Measurements from ENCODE around the gene CPD. TPM values are rescaled to one million over a fixed set of nuclear protein-coding genes. Genes with fewer than 3 reads are reported as not detected.
"Not testable (repeated sequence)": the region's sequence is repeated elsewhere in the genome, so short reads cannot be mapped to it uniquely, and the experiment has no call there.

CPD gene
- total RNA-seq, 1 donor from 2014 or later: 72.4 TPM

- no peak for TF ChIP-seq CTCF (IDR thresholded peaks at IDR 0.05)
- Mint-ChIP-seq H3K27ac (ENCODE audit: unreplicated experiment) (no peak overlapping the region), H3K9me3 (ENCODE audit: unreplicated experiment) (no peaks in the 10 kb centered on the region), H3K36me3 (ENCODE audit: unreplicated experiment) (no peaks in the 10 kb centered on the region), H3K4me3 (ENCODE audit: unreplicated experiment) (no peak overlapping the region), H3K4me1 (ENCODE audit: unreplicated experiment) (peaks cover 18% of the 10 kb centered on the region), H3K27me3 (ENCODE audit: unreplicated experiment) (peaks cover 6% of the 10 kb centered on the region)
- DNase-seq (ENCODE audit: extremely low spot score, unreplicated experiment): no peak
Measured at GRCh38 chr17:30347488-30347887, 31.2 kb upstream of the CPD start.

- no peaks in the 10 kb centered on the region for H3K9me3 Mint-ChIP-seq (ENCODE audit: unreplicated experiment)
- H3K27me3 Mint-ChIP-seq (ENCODE audit: unreplicated experiment): peaks cover 6% of the 10 kb centered on the region
- no peak overlapping the region for H3K27ac Mint-ChIP-seq (ENCODE audit: unreplicated experiment)
- no peaks in the 10 kb centered on the region for H3K36me3 Mint-ChIP-seq (ENCODE audit: unreplicated experiment)
- no peak overlapping the region for H3K4me3 Mint-ChIP-seq (ENCODE audit: unreplicated experiment)
- peaks cover 10% of the 10 kb centered on the region for H3K4me1 Mint-ChIP-seq (ENCODE audit: unreplicated experiment)
- no peak for DNase-seq (ENCODE audit: extremely low spot score, unreplicated experiment)
- TF ChIP-seq CTCF (IDR thresholded peaks at IDR 0.05): no peak
Measured at GRCh38 chr17:30349252-30349651, 29.5 kb upstream of the CPD start.

- not testable (repeated sequence) for DNase-seq (ENCODE audit: extremely low spot score, unreplicated experiment); H3K4me1 Mint-ChIP-seq (ENCODE audit: unreplicated experiment); H3K9me3 Mint-ChIP-seq (ENCODE audit: unreplicated experiment); H3K4me3 Mint-ChIP-seq (ENCODE audit: unreplicated experiment); H3K27ac Mint-ChIP-seq (ENCODE audit: unreplicated experiment); H3K36me3 Mint-ChIP-seq (ENCODE audit: unreplicated experiment)
- peaks cover 18% of the 10 kb centered on the region for H3K27me3 Mint-ChIP-seq (ENCODE audit: unreplicated experiment)
Measured at GRCh38 chr17:30351263-30351662, 27.5 kb upstream of the CPD start.

GRCh38 chr17:30351735-30352134 is 27.0 kb upstream of the CPD start:
- H3K4me1 Mint-ChIP-seq (ENCODE audit: unreplicated experiment): peaks cover 1% of the 10 kb centered on the region
- TF ChIP-seq CTCF (IDR thresholded peaks at IDR 0.05): no peak
- H3K27ac Mint-ChIP-seq (ENCODE audit: unreplicated experiment): no peak overlapping the region
- peaks cover 22% of the 10 kb centered on the region for H3K27me3 Mint-ChIP-seq (ENCODE audit: unreplicated experiment)
- H3K36me3 Mint-ChIP-seq (ENCODE audit: unreplicated experiment): no peaks in the 10 kb centered on the region
- DNase-seq (ENCODE audit: extremely low spot score, unreplicated experiment): no peak
- no peaks in the 10 kb centered on the region for H3K9me3 Mint-ChIP-seq (ENCODE audit: unreplicated experiment)
- no peak overlapping the region for H3K4me3 Mint-ChIP-seq (ENCODE audit: unreplicated experiment)

- Mint-ChIP-seq H3K4me3 (ENCODE audit: unreplicated experiment) (no peak overlapping the region), H3K27ac (ENCODE audit: unreplicated experiment) (no peak overlapping the region), H3K36me3 (ENCODE audit: unreplicated experiment) (no peaks in the 10 kb centered on the region), H3K4me1 (ENCODE audit: unreplicated experiment) (peaks cover 1% of the 10 kb centered on the region), H3K27me3 (ENCODE audit: unreplicated experiment) (peaks cover 23% of the 10 kb centered on the region), H3K9me3 (ENCODE audit: unreplicated experiment) (no peaks in the 10 kb centered on the region)
- no peak for TF ChIP-seq CTCF (IDR thresholded peaks at IDR 0.05)
- no peak for DNase-seq (ENCODE audit: extremely low spot score, unreplicated experiment)
Measured at GRCh38 chr17:30352240-30352814, 26.4 kb upstream of the CPD start.

GRCh38 chr17:30354701-30355100 is 24.0 kb upstream of the CPD start:
- no peaks in the 10 kb centered on the region for H3K36me3 Mint-ChIP-seq (ENCODE audit: unreplicated experiment)
- DNase-seq (ENCODE audit: extremely low spot score, unreplicated experiment): no peak
- H3K27ac Mint-ChIP-seq (ENCODE audit: unreplicated experiment): no peak overlapping the region
- peaks cover 20% of the 10 kb centered on the region for H3K27me3 Mint-ChIP-seq (ENCODE audit: unreplicated experiment)
- H3K4me1 Mint-ChIP-seq (ENCODE audit: unreplicated experiment): peaks cover 1% of the 10 kb centered on the region
- no peak for TF ChIP-seq CTCF (IDR thresholded peaks at IDR 0.05)
- no peak overlapping the region for H3K4me3 Mint-ChIP-seq (ENCODE audit: unreplicated experiment)
- no peaks in the 10 kb centered on the region for H3K9me3 Mint-ChIP-seq (ENCODE audit: unreplicated experiment)
